OCI-LY7 (cell line): ENCODE results near the gene SLX4IP. TPM values are rescaled to one million over a fixed set of nuclear protein-coding genes. Genes with fewer than 3 reads are reported as not detected.

Experiments used
- BruUV-seq: library from RNA; stranded (reverse); fragments of 400-500 nt; replicated peaks from 2 replicates; lab custom pipeline; 2021; lab: Mats Ljungman, UMichigan
- CTCF ChIA-PET: fragments of 300-600 bp; sonication (Branson Sonifier 250); formaldehyde crosslinking; loops from one replicate; lab custom pipeline; 2022; ENCODE audit warnings: antibody characterized with exemption; ENCODE audit not compliant: unreplicated experiment; lab: Charles Lee
- POLR2A ChIA-PET: fragments of 300-600 bp; sonication (Branson Sonifier 250); formaldehyde crosslinking; loops from one replicate; lab custom pipeline; 2022; ENCODE audit warnings: antibody characterized with exemption; lab: Charles Lee
- DNase-seq: peaks from one replicate; pipeline ENCODE4 v3.0.0-alpha.2; 2015; ENCODE audit warnings: low spot score
- H2AFZ ChIP-seq: fragments of 200-600 bp; sonication (generic), shearing (Covaris generic); 2 replicates; pipeline ENCODE4 v1.6.1; 2014; ENCODE audit warnings: mild to moderate bottlenecking, antibody characterized with exemption, low read length, moderate library complexity
- H3K27ac ChIP-seq: fragments of 200-600 bp; sonication (generic); 2 replicates; pipeline ENCODE4 v1.5.1; 2014; ENCODE audit warnings: mixed run types, low read depth, mild to moderate bottlenecking, moderate library complexity, low read length, inconsistent platforms; ENCODE audit not compliant: poor library complexity, severe bottlenecking
- H3K36me3 ChIP-seq: fragments of 200-600 bp; sonication (generic); 2 replicates; pipeline ENCODE4 v1.6.1; 2014; ENCODE audit warnings: mild to moderate bottlenecking, antibody characterized with exemption, low read length, moderate library complexity, mixed read lengths; ENCODE audit not compliant: insufficient read depth
- H3K4me1 ChIP-seq: fragments of 200-600 bp; sonication (generic); 2 replicates; pipeline ENCODE4 v1.5.1; 2014; ENCODE audit warnings: mild to moderate bottlenecking, low read length; ENCODE audit not compliant: insufficient read depth, poor library complexity, severe bottlenecking
- H3K4me2 ChIP-seq: fragments of 200-600 bp; sonication (generic); 2 replicates; pipeline ENCODE4 v1.6.1; 2014; ENCODE audit warnings: mild to moderate bottlenecking, low read length
- H3K4me3 ChIP-seq: fragments of 200-600 bp; sonication (generic); 2 replicates; pipeline ENCODE4 v1.5.1; 2014; ENCODE audit warnings: mild to moderate bottlenecking, low read depth, low read length; ENCODE audit not compliant: poor library complexity, severe bottlenecking
- H3K79me2 ChIP-seq: fragments of 200-600 bp; sonication (generic); 2 replicates; pipeline ENCODE4 v1.6.1; 2016; ENCODE audit warnings: low read depth, mild to moderate bottlenecking, low read length, moderate library complexity, mixed read lengths; ENCODE audit not compliant: insufficient read depth
- H3K9me2 ChIP-seq: fragments of 200-600 bp; sonication (generic); 2 replicates; pipeline ENCODE4 v1.6.1; 2016; ENCODE audit warnings: mild to moderate bottlenecking, low read length, mixed read lengths; ENCODE audit not compliant: insufficient read depth
- H3K9me3 ChIP-seq: fragments of 200-600 bp; sonication (generic); 2 replicates; pipeline ENCODE4 v1.6.1; 2014; ENCODE audit warnings: mild to moderate bottlenecking, mixed run types, low read length, mixed read lengths
- H4K20me1 ChIP-seq: fragments of 200-600 bp; sonication (generic); 2 replicates; pipeline ENCODE4 v1.6.1; 2014; ENCODE audit warnings: mild to moderate bottlenecking, antibody characterized with exemption, low read length, moderate library complexity, mixed read lengths; ENCODE audit not compliant: insufficient read depth
- CTCF ChIP-seq: fragments of 200-600 bp; sonication (generic); conservative IDR thresholded peaks from 2 replicates; pipeline ENCODE4 v1.5.1; 2014; ENCODE audit warnings: mild to moderate bottlenecking, antibody characterized with exemption, low read length, moderate library complexity, mixed read lengths
- EZH2phosphoT487 ChIP-seq: fragments of 200-600 bp; sonication (generic); IDR thresholded peaks from 2 replicates; pipeline ENCODE4 v1.6.1; 2018; ENCODE audit warnings: low read depth, borderline replicate concordance, mild to moderate bottlenecking, mixed run types, antibody characterized with exemption, low read length, moderate library complexity, mixed read lengths
- intact Hi-C: fragments of 100-400 bp; cut with micrococcal nuclease; formaldehyde crosslinking; loops from one replicate; pipeline ENCODE4 v1.10.0; 2022; ENCODE audit not compliant: unreplicated experiment
- total RNA-seq, 2 experiments: library from RNA; depleted of rRNA in 1 of 2; stranded (reverse); fragments of >200 nt in 1 of 2; shearing (Covaris generic) in 1 of 2; gene quantifications; 2 replicates each; pipeline ENCODE4 v1.2.3, GENCODE V29; 2014 to 2022

Gene SLX4IP
- total RNA-seq, 2 experiments from 2014 or later, result 4.1 to 9.2 TPM

GRCh38 chr20:10489853-10490252 is 54.7 kb downstream of the SLX4IP start:
- Histone ChIP-seq H3K9me2 (no peaks in the 10 kb centered on the region), H2AFZ (no peak overlapping the region), H3K27ac (no peak overlapping the region), H3K79me2 (no peaks in the 10 kb centered on the region; the same call in 1 of the 2 replicates), H3K4me2 (no peak overlapping the region), H3K4me1 (peaks cover 5% of the 10 kb centered on the region), H4K20me1 (no peaks in the 10 kb centered on the region; the same call in 1 of the 2 replicates), H3K36me3 (no peaks in the 10 kb centered on the region), H3K9me3 (no peaks in the 10 kb centered on the region), H3K4me3 (no peak overlapping the region)
- CTCF ChIA-PET, result interaction anchor here (0.7 kb wide), 1 partner anchor 12 kb away, joined by 3 read pairs; no protein-coding TSS in a partner anchor
- TF ChIP-seq EZH2phosphoT487 (no peak), CTCF (no peak)
- BruUV-seq, result no TSS peak
- intact Hi-C loops, result no loop called here
- POLR2A ChIA-PET, result no interaction called here
- DNase-seq, result no peak

GRCh38 chr20:10490257-10490656 is 55.2 kb downstream of the SLX4IP start:
- BruUV-seq, result no TSS peak
- peaks cover 5% of the 10 kb centered on the region for H3K4me1 ChIP-seq
- H2AFZ ChIP-seq, result no peak overlapping the region
- no peaks in the 10 kb centered on the region for H3K9me2 ChIP-seq
- no peaks in the 10 kb centered on the region for H3K36me3 ChIP-seq
- CTCF ChIA-PET, result interaction anchor here (0.7 kb wide), 1 partner anchor 12 kb away, joined by 3 read pairs; no protein-coding TSS in a partner anchor
- H3K27ac ChIP-seq, result no peak overlapping the region
- no peaks in the 10 kb centered on the region; the same call in 1 of the 2 replicates for H4K20me1 ChIP-seq
- DNase-seq, result no peak
- no peaks in the 10 kb centered on the region; the same call in 1 of the 2 replicates for H3K79me2 ChIP-seq
- POLR2A ChIA-PET, result interaction anchor here (0.6 kb wide), 1 partner anchor 98 kb away, joined by 4 read pairs; no protein-coding TSS in a partner anchor
- H3K4me2 ChIP-seq, result no peak overlapping the region
- TF ChIP-seq CTCF, result no peak
- no peak for TF ChIP-seq EZH2phosphoT487
- H3K4me3 ChIP-seq, result no peak overlapping the region
- no peaks in the 10 kb centered on the region for H3K9me3 ChIP-seq
- intact Hi-C loops, result no loop called here

GRCh38 chr20:10490706-10491105 is 55.6 kb downstream of the SLX4IP start:
- Histone ChIP-seq H3K36me3 (no peaks in the 10 kb centered on the region), H3K27ac (no peak overlapping the region), H4K20me1 (no peaks in the 10 kb centered on the region; the same call in 1 of the 2 replicates), H3K9me3 (no peaks in the 10 kb centered on the region), H2AFZ (no peak overlapping the region), H3K4me1 (peaks cover 5% of the 10 kb centered on the region), H3K4me3 (no peak overlapping the region), H3K79me2 (no peaks in the 10 kb centered on the region; the same call in 1 of the 2 replicates), H3K9me2 (no peaks in the 10 kb centered on the region), H3K4me2 (no peak overlapping the region)
- intact Hi-C loops, result no loop called here
- DNase-seq, result no peak
- ChIA-PET POLR2A (interaction anchor here (0.6 kb wide), 1 partner anchor 99 kb away, joined by 4 read pairs; no protein-coding TSS in a partner anchor), CTCF (no interaction called here)
- BruUV-seq, result no TSS peak
- TF ChIP-seq EZH2phosphoT487 (no peak), CTCF (no peak)
